Measurements from ENCODE around the gene MYO7B.

- TF ChIP-seq ZFP3 (CRISPR knock-in tag; IDR thresholded peaks at IDR 0.05) (no peak), GLIS3 (CRISPR knock-in tag; IDR thresholded peaks at IDR 0.05) (no peak), CSDC2 (CRISPR knock-in tag; IDR thresholded peaks at IDR 0.05) (no peak), SNAI2 (CRISPR knock-in tag; IDR thresholded peaks at IDR 0.05) (no peak), PATZ1 (CRISPR knock-in tag; IDR thresholded peaks at IDR 0.05; ENCODE audit: borderline replicate concordance) (no peak), CREB5 (CRISPR knock-in tag; IDR thresholded peaks at IDR 0.05; ENCODE audit: low read depth) (no peak), ESRRG (CRISPR knock-in tag; IDR thresholded peaks at IDR 0.05) (no peak), TCF4 (CRISPR knock-in tag; IDR thresholded peaks at IDR 0.05; ENCODE audit: borderline replicate concordance) (no peak), ARNTL (CRISPR knock-in tag; IDR thresholded peaks at IDR 0.05; ENCODE audit: borderline replicate concordance, low read depth) (no peak)
- TF ChIP-seq, protein P1, sequence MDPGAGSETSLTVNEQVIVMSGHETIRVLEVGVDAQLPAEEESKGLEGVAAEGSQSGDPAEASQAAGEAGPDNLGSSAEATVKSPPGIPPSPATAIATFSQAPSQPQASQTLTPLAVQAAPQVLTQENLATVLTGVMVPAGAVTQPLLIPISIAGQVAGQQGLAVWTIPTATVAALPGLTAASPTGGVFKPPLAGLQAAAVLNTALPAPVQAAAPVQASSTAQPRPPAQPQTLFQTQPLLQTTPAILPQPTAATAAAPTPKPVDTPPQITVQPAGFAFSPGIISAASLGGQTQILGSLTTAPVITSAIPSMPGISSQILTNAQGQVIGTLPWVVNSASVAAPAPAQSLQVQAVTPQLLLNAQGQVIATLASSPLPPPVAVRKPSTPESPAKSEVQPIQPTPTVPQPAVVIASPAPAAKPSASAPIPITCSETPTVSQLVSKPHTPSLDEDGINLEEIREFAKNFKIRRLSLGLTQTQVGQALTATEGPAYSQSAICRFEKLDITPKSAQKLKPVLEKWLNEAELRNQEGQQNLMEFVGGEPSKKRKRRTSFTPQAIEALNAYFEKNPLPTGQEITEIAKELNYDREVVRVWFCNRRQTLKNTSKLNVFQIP (CRISPR knock-in tag; IDR thresholded peaks at IDR 0.05; ENCODE audit: borderline replicate concordance, low read depth): no peak
Measured at GRCh38 chr2:127635380-127636237, 100.1 kb downstream of the MYO7B start.

Data from SK-N-SH treated with all-trans-retinoic acid at 6 μM for 48 hours (cell line).